HCT116 (cell line): ENCODE data around the gene NUDT16L1. TPM values are rescaled to one million over a fixed set of nuclear protein-coding genes. Genes with fewer than 3 reads are reported as not detected.

Experiments
- ATAC-seq: fragments of 200-7000 bp; cut with Tn5 transposase; 2 replicates; pipeline ENCODE4 v1.9.1; 2020; ENCODE audit warnings: mild to moderate bottlenecking, moderate library complexity
- BruUV-seq: library from RNA; stranded (reverse); fragments of 400-500 nt; replicated peaks from 2 replicates; lab custom pipeline; 2021; lab: Mats Ljungman, UMichigan
- CTCF ChIA-PET: fragments of 300-600 bp; sonication (Branson Sonifier 250); formaldehyde crosslinking; loops from one replicate; lab custom pipeline; 2021; ENCODE audit warnings: antibody characterized with exemption; lab: Charles Lee
- POLR2A ChIA-PET: fragments of 300-600, 350-600 bp; sonication (Branson Sonifier 250); formaldehyde crosslinking; loops from one replicate; lab custom pipeline; 2021; ENCODE audit warnings: antibody characterized with exemption; lab: Charles Lee
- RAD21 ChIA-PET, 2 experiments: fragments of 300-600 bp; sonication (Branson Sonifier 250); formaldehyde crosslinking; loops; one replicate each; lab custom pipeline; 2023; ENCODE audit warnings: low total read pairs in 2 of 2; ENCODE audit not compliant: uncharacterized antibody in 2 of 2, unreplicated experiment in 2 of 2, low non-redundant PET in 1 of 2; lab: Charles Lee
- DNase-seq: peaks from one replicate; pipeline ENCODE4 v3.0.0-alpha.2; 2010; ENCODE audit warnings: low read depth, low spot score
- H2AFZ ChIP-seq: fragments of 200-600 bp; shearing (Covaris generic), sonication (generic); 2 replicates; pipeline ENCODE4 v1.6.1; 2017; ENCODE audit warnings: low read depth, mixed run types, mixed read lengths, antibody characterized with exemption, low read length; ENCODE audit not compliant: poor library complexity, severe bottlenecking
- H3K27ac ChIP-seq: 2 replicates; pipeline ENCODE4 v1.5.1; 2012; ENCODE audit warnings: low read depth, low read length
- H3K27me3 ChIP-seq: fragments of 200-600 bp; sonication (generic); 2 replicates; pipeline ENCODE4 v1.6.1; 2016; ENCODE audit warnings: mixed run types, low read length, mixed read lengths; ENCODE audit not compliant: insufficient read depth
- H3K36me3 ChIP-seq, 2 experiments: fragments of 200-500 bp in 1 of 2; fragments of 200-600 bp in 1 of 2; sonication (Bioruptor generic) in 1 of 2; sonication (generic) in 1 of 2; 2 replicates each; pipeline versions ENCODE4 v1.5.1 to v1.6.1; 2014 to 2016; ENCODE audit warnings: low read length in 2 of 2, inconsistent platforms in 1 of 2, mixed read lengths in 1 of 2, mixed run types in 1 of 2; ENCODE audit not compliant: insufficient read depth in 2 of 2, control insufficient read depth in 1 of 2
- H3K4me1 ChIP-seq, 2 experiments: fragments of 200-600 bp in 1 of 2; sonication (generic) in 1 of 2; 2 replicates each; pipeline versions ENCODE4 v1.5.1 to v1.6.1; 2012 to 2017; ENCODE audit warnings: low read length in 2 of 2, inconsistent platforms in 1 of 2, mild to moderate bottlenecking in 1 of 2, mixed read lengths in 1 of 2, mixed run types in 1 of 2, moderate library complexity in 1 of 2; ENCODE audit not compliant: insufficient read depth in 2 of 2, control insufficient read depth in 1 of 2
- H3K4me2 ChIP-seq: fragments of 200-600 bp; sonication (generic); 2 replicates; pipeline ENCODE4 v1.6.1; 2017; ENCODE audit warnings: mixed run types, low read length, mixed read lengths
- H3K4me3 ChIP-seq, 2 experiments: fragments of 200-600 bp in 1 of 2; sonication (generic) in 1 of 2; replicated peaks in 1 of 2; 2 replicates each; pipeline ENCODE4 v1.5.1; 2011 to 2016; ENCODE audit warnings: low read length in 2 of 2, control low read depth in 1 of 2, low read depth in 1 of 2, mild to moderate bottlenecking in 1 of 2, mixed read lengths in 1 of 2, mixed run types in 1 of 2
- H3K79me2 ChIP-seq: fragments of 200-600 bp; sonication (generic); 2 replicates; pipeline ENCODE4 v1.6.1; 2017; ENCODE audit warnings: mild to moderate bottlenecking, mixed run types, low read length, moderate library complexity, mixed read lengths; ENCODE audit not compliant: insufficient read depth
- H3K9ac ChIP-seq: fragments of 200-600 bp; sonication (generic); 2 replicates; pipeline ENCODE4 v1.6.1; 2016; ENCODE audit warnings: low read length, mixed read lengths
- H3K9me2 ChIP-seq: fragments of 200-600 bp; sonication (generic), shearing (Covaris generic); 2 replicates; pipeline ENCODE4 v1.6.1; 2017; ENCODE audit warnings: mixed run types, mild to moderate bottlenecking, moderate library complexity; ENCODE audit not compliant: insufficient read depth
- H3K9me3 ChIP-seq, 2 experiments: fragments of 200-500 bp in 1 of 2; fragments of 200-600 bp in 1 of 2; sonication (Bioruptor generic) in 1 of 2; sonication (generic) in 1 of 2; 2 replicates each; pipeline ENCODE4 v1.6.1; 2014 to 2017; ENCODE audit warnings: low read length in 2 of 2, mixed read lengths in 2 of 2, inconsistent platforms in 1 of 2, low read depth in 1 of 2, mild to moderate bottlenecking in 1 of 2, mixed run types in 1 of 2, moderate library complexity in 1 of 2; ENCODE audit not compliant: control insufficient read depth in 1 of 2, insufficient read depth in 1 of 2
- H4K20me1 ChIP-seq: fragments of 200-600 bp; sonication (generic), shearing (Covaris generic); 2 replicates; pipeline ENCODE4 v1.6.1; 2017; ENCODE audit warnings: mixed run types, mild to moderate bottlenecking, moderate library complexity; ENCODE audit not compliant: insufficient read depth
- ATF3 ChIP-seq: IDR thresholded peaks from 2 replicates; pipeline ENCODE4 v1.6.1; 2012
- CBX3 ChIP-seq: IDR thresholded peaks from 2 replicates; pipeline ENCODE4 v1.6.1; 2012; ENCODE audit warnings: low read depth
- CEBPB ChIP-seq: IDR thresholded peaks from 2 replicates; pipeline ENCODE4 v1.6.1; 2012; ENCODE audit warnings: low read depth
- CTCF ChIP-seq, 3 experiments: fragments of 200-600 bp in 1 of 3; sonication (generic) in 1 of 3; IDR thresholded peaks in 2 of 3; conservative IDR thresholded peaks in 1 of 3; 2 replicates each; pipeline ENCODE4 v1.5.1; 2012 to 2017; ENCODE audit warnings: low read depth in 2 of 3, low read length in 2 of 3, antibody characterized with exemption in 1 of 3, borderline replicate concordance in 1 of 3, control low read depth in 1 of 3, mild to moderate bottlenecking in 1 of 3, mixed read lengths in 1 of 3, mixed run types in 1 of 3, moderate library complexity in 1 of 3; ENCODE audit not compliant: insufficient read depth in 1 of 3
- EGR1 ChIP-seq: IDR thresholded peaks from 2 replicates; pipeline ENCODE4 v1.6.1; 2012; ENCODE audit warnings: low read depth
- ELF1 ChIP-seq: IDR thresholded peaks from 2 replicates; pipeline ENCODE4 v1.6.1; 2012; ENCODE audit warnings: low read depth, borderline replicate concordance
- EZH2 ChIP-seq: fragments of 200-600 bp; sonication (generic); IDR thresholded peaks from 2 replicates; pipeline ENCODE4 v1.6.1; 2017; ENCODE audit warnings: antibody characterized with exemption, mixed run types
- EZH2phosphoT487 ChIP-seq: fragments of 200-600 bp; IDR thresholded peaks from 2 replicates; pipeline ENCODE4 v1.6.1; 2018; ENCODE audit warnings: antibody characterized with exemption, borderline replicate concordance
- FOSL1 ChIP-seq: IDR thresholded peaks from 2 replicates; pipeline ENCODE4 v1.6.1; 2012; ENCODE audit warnings: low read depth
- JUND ChIP-seq: IDR thresholded peaks from 2 replicates; pipeline ENCODE4 v1.6.1; 2012
- POLR2A ChIP-seq: IDR thresholded peaks from 2 replicates; pipeline ENCODE4 v1.7.0; 2011; ENCODE audit warnings: borderline replicate concordance; ENCODE audit not compliant: insufficient read depth, insufficient read length; ENCODE audit errors: extremely low read depth
- RAD21 ChIP-seq: IDR thresholded peaks from 2 replicates; pipeline ENCODE4 v1.6.1; 2012; ENCODE audit warnings: low read depth, mild to moderate bottlenecking
- REST ChIP-seq: IDR thresholded peaks from 2 replicates; pipeline ENCODE4 v1.6.1; 2012; ENCODE audit warnings: low read depth
- SP1 ChIP-seq: IDR thresholded peaks from 2 replicates; pipeline ENCODE4 v1.6.1; 2012; ENCODE audit warnings: low read depth
- SRF ChIP-seq: IDR thresholded peaks from 2 replicates; pipeline ENCODE4 v1.6.1; 2012; ENCODE audit warnings: low read depth
- TCF7L2 ChIP-seq: IDR thresholded peaks from 2 replicates; pipeline ENCODE4 v1.7.0; 2011; ENCODE audit warnings: borderline replicate concordance, inconsistent platforms; ENCODE audit not compliant: insufficient read depth, insufficient read length; ENCODE audit errors: extremely low read depth
- ZFX ChIP-seq: fragments of 450-650 bp; IDR thresholded peaks from 2 replicates; pipeline ENCODE4 v1.6.1; 2017
- ZNF274 ChIP-seq: fragments of 200-500 bp; sonication (Bioruptor generic); IDR thresholded peaks from 2 replicates; pipeline ENCODE4 v1.6.1; 2014; ENCODE audit warnings: mild to moderate bottlenecking, low read depth, low read length, inconsistent platforms
- intact Hi-C: fragments of 100-400 bp; cut with micrococcal nuclease; formaldehyde crosslinking; loops from 2 replicates; pipeline ENCODE4 v1.10.0; 2022
- total RNA-seq: library from RNA; stranded (reverse); gene quantifications from one replicate; pipeline ENCODE4 v1.2.1, GENCODE V29; 2021; ENCODE audit not compliant: unreplicated experiment
- TF ChIP-seq, protein P1 (sequence below): IDR thresholded peaks from 2 replicates; pipeline ENCODE4 v1.6.1; 2012
- TF ChIP-seq, protein P2 (sequence below): IDR thresholded peaks from 2 replicates; pipeline ENCODE4 v1.6.1; 2011; ENCODE audit warnings: mild to moderate bottlenecking, low read length, moderate library complexity; ENCODE audit not compliant: insufficient replicate concordance; ENCODE audit errors: extremely low read depth

Gene NUDT16L1
- total RNA-seq, 1 experiment from 2014 or later: 23.4 TPM

GRCh38 chr16:4703906-4704305 is 10.5 kb downstream of the NUDT16L1 start:
- ATAC-seq (no peak), DNase-seq (no peak)
- H3K9ac ChIP-seq: no peak overlapping the region
- H3K4me2 ChIP-seq: no peak overlapping the region
- H3K36me3 ChIP-seq: peaks cover 8 to 21% of the 10 kb centered on the region in 2 experiments; a peak in 3 of 4 replicates
- ChIA-PET CTCF (no interaction called here), RAD21 (interaction anchor here in 1 of 2 experiments (0.5 kb wide), 1 partner anchor 252 kb away, joined by 3 read pairs; no protein-coding TSS in a partner anchor), POLR2A (no interaction called here)
- no peaks in the 10 kb centered on the region for H3K9me2 ChIP-seq
- H3K4me3 ChIP-seq: no peak overlapping the region
- TF ChIP-seq RAD21: no peak
- no peak for TF ChIP-seq ZFX
- no peak for TF ChIP-seq EZH2
- TF ChIP-seq TCF7L2: no peak
- no peak for TF ChIP-seq SP1
- TF ChIP-seq CBX3: no peak
- TF ChIP-seq FOSL1: no peak
- no peak for TF ChIP-seq ATF3
- no peak for TF ChIP-seq ELF1
- no peak for TF ChIP-seq ZNF274
- TF ChIP-seq POLR2A: no peak
- no peak for TF ChIP-seq JUND
- TF ChIP-seq EGR1: no peak
- no peak for TF ChIP-seq REST
- no peak for TF ChIP-seq CEBPB
- TF ChIP-seq, protein P1, sequence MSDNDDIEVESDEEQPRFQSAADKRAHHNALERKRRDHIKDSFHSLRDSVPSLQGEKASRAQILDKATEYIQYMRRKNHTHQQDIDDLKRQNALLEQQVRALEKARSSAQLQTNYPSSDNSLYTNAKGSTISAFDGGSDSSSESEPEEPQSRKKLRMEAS: no peak
- TF ChIP-seq, protein P2, sequence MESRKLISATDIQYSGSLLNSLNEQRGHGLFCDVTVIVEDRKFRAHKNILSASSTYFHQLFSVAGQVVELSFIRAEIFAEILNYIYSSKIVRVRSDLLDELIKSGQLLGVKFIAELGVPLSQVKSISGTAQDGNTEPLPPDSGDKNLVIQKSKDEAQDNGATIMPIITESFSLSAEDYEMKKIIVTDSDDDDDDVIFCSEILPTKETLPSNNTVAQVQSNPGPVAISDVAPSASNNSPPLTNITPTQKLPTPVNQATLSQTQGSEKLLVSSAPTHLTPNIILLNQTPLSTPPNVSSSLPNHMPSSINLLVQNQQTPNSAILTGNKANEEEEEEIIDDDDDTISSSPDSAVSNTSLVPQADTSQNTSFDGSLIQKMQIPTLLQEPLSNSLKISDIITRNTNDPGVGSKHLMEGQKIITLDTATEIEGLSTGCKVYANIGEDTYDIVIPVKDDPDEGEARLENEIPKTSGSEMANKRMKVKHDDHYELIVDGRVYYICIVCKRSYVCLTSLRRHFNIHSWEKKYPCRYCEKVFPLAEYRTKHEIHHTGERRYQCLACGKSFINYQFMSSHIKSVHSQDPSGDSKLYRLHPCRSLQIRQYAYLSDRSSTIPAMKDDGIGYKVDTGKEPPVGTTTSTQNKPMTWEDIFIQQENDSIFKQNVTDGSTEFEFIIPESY: no peak
- no peak for TF ChIP-seq SRF
- TF ChIP-seq CTCF (IDR thresholded peaks at IDR 0.05 in 2 of 3, conservative IDR thresholded peaks at IDR 0.05 in 1 of 3; ENCODE audit: borderline replicate concordance in 1 of 3, insufficient read depth in 1 of 3, low read depth in 2 of 3, low read length in 2 of 3): no peak
- TF ChIP-seq EZH2phosphoT487: no peak
- intact Hi-C loops: no loop called here
- no peaks in the 10 kb centered on the region for H3K4me1 ChIP-seq
- H3K9me3 ChIP-seq: no peaks in the 10 kb centered on the region
- no peak overlapping the region for H2AFZ ChIP-seq
- H3K79me2 ChIP-seq: no peaks in the 10 kb centered on the region
- H3K27me3 ChIP-seq: no peaks in the 10 kb centered on the region
- no peaks in the 10 kb centered on the region for H4K20me1 ChIP-seq
- no TSS peak for BruUV-seq
- no peak overlapping the region for H3K27ac ChIP-seq
